GM23248 (cell line): ENCODE measurements around the gene NFKBIB. TPM values are rescaled to one million over a fixed set of nuclear protein-coding genes. Genes with fewer than 3 reads are reported as not detected.

ENCODE experiments used
- DNase-seq: peaks from one replicate; pipeline ENCODE4 v3.0.0-alpha.2; 2015
- H2AFZ ChIP-seq: fragments of 200-600 bp; sonication (generic); 2 replicates; pipeline ENCODE4 v1.6.1; 2016; ENCODE audit warnings: antibody characterized with exemption
- H3F3A ChIP-seq: fragments of 200-600 bp; sonication (generic); 2 replicates; pipeline ENCODE4 v1.6.1; 2016; ENCODE audit warnings: mild to moderate bottlenecking, antibody characterized with exemption, mixed run types; ENCODE audit not compliant: insufficient read depth
- H3K27ac ChIP-seq: fragments of 200-600 bp; sonication (generic); 2 replicates; pipeline ENCODE4 v1.5.1; 2016; ENCODE audit warnings: mild to moderate bottlenecking
- H3K27me3 ChIP-seq: fragments of 200-600 bp; sonication (generic); replicated peaks from 2 replicates; pipeline ENCODE4 v1.6.1; 2016; ENCODE audit warnings: mild to moderate bottlenecking; ENCODE audit not compliant: insufficient read depth
- H3K36me3 ChIP-seq: fragments of 200-600 bp; sonication (generic); 2 replicates; pipeline ENCODE4 v1.6.1; 2016; ENCODE audit warnings: low read depth, mild to moderate bottlenecking
- H3K4me1 ChIP-seq: fragments of 200-600 bp; sonication (generic); 2 replicates; pipeline ENCODE4 v1.6.1; 2016; ENCODE audit warnings: mild to moderate bottlenecking; ENCODE audit not compliant: insufficient read depth
- H3K4me2 ChIP-seq: fragments of 200-600 bp; sonication (generic); one replicate; pipeline ENCODE4 v1.6.1; 2016; ENCODE audit warnings: mild to moderate bottlenecking; ENCODE audit not compliant: unreplicated experiment
- H3K4me3 ChIP-seq: fragments of 200-600 bp; sonication (generic); 2 replicates; pipeline ENCODE4 v1.5.1; 2016; ENCODE audit warnings: mild to moderate bottlenecking
- H3K79me2 ChIP-seq: fragments of 200-600 bp; sonication (generic); 2 replicates; pipeline ENCODE4 v1.6.1; 2016; ENCODE audit warnings: mild to moderate bottlenecking; ENCODE audit not compliant: insufficient read depth
- H3K9ac ChIP-seq: fragments of 200-600 bp; sonication (generic); 2 replicates; pipeline ENCODE4 v1.6.1; 2016; ENCODE audit warnings: mild to moderate bottlenecking
- H3K9me2 ChIP-seq: fragments of 200-600 bp; sonication (generic); 2 replicates; pipeline ENCODE4 v1.6.1; 2016; ENCODE audit warnings: mixed run types, mild to moderate bottlenecking, moderate library complexity; ENCODE audit not compliant: insufficient read depth
- H3K9me3 ChIP-seq: fragments of 200-600 bp; sonication (generic); one replicate; pipeline ENCODE4 v1.6.1; 2017; ENCODE audit warnings: low read depth
- H4K20me1 ChIP-seq: fragments of 200-600 bp; sonication (generic); 2 replicates; pipeline ENCODE4 v1.6.0; 2016; ENCODE audit not compliant: insufficient read depth
- EZH2 ChIP-seq: fragments of 200-600 bp; sonication (generic); IDR thresholded peaks from 2 replicates; pipeline ENCODE4 v1.6.1; 2018; ENCODE audit warnings: antibody characterized with exemption, mild to moderate bottlenecking; ENCODE audit not compliant: insufficient read depth, poor library complexity, severe bottlenecking
- EZH2phosphoT487 ChIP-seq: fragments of 200-600 bp; sonication (generic); IDR thresholded peaks from 2 replicates; pipeline ENCODE4 v1.6.1; 2018; ENCODE audit warnings: antibody characterized with exemption, moderate library complexity, mild to moderate bottlenecking, low read depth; ENCODE audit not compliant: insufficient read depth
- WGBS, 2 experiments: methylation state at CpG; one replicate each; pipeline ENCODE4 v1.1.6; 2015 to 2017; ENCODE audit warnings: low lambda C conversion rate in 2 of 2, low coverage in 1 of 2; ENCODE audit errors: missing lambda C conversion rate in 2 of 2; 5-methylcytosine and 5-hydroxymethylcytosine counted together
- in situ Hi-C: fragments of 300-500 bp; cut with MboI; formaldehyde crosslinking; loops from 2 replicates; pipeline ENCODE4 v1.15.0; 2020
- polyA plus RNA-seq: library from polyadenylated mRNA; unstranded; fragments of >200 nt; fragmentation: Nextera tagmentation; extraction: Ambion mirVana; gene quantifications from 2 replicates; pipeline ENCODE4 v1.2.1, GENCODE V29; 2016
- total RNA-seq: library from RNA; depleted of rRNA; stranded (reverse); fragments of >200 nt; shearing (Covaris generic); gene quantifications from 2 replicates; pipeline ENCODE4 v1.2.3, GENCODE V29; 2014

The NFKBIB gene
- total and polyA plus RNA-seq, 2 experiments from 2014 or later = 12.8 to 18.0 TPM

- Histone ChIP-seq H3K4me2 (no peak overlapping the region), H3K4me1 (no peaks in the 10 kb centered on the region), H3K27me3 (no peaks in the 10 kb centered on the region), H3F3A (no peaks in the 10 kb centered on the region), H3K9me2 (no peaks in the 10 kb centered on the region), H3K27ac (no peak overlapping the region), H2AFZ (no peak overlapping the region), H4K20me1 (no peaks in the 10 kb centered on the region), H3K4me3 (no peak overlapping the region), H3K9ac (no peak overlapping the region), H3K9me3 (no peaks in the 10 kb centered on the region), H3K79me2 (no peaks in the 10 kb centered on the region), H3K36me3 (peaks cover 6% of the 10 kb centered on the region; the same call in 1 of the 2 replicates)
- no peak for TF ChIP-seq EZH2
- TF ChIP-seq EZH2phosphoT487 = no peak
- no peak for DNase-seq
- 84 to 87% methylated on average over 20 of the region's 20 CpGs for WGBS, 2 experiments
- in situ Hi-C loops = no loop called here
Measured at GRCh38 chr19:38942471-38943181, 42.9 kb downstream of the NFKBIB start.

- TF ChIP-seq EZH2 (no peak), EZH2phosphoT487 (no peak)
- Histone ChIP-seq H3K27ac (no peak overlapping the region), H3K4me2 (no peak overlapping the region), H3K4me1 (no peaks in the 10 kb centered on the region), H3K27me3 (no peaks in the 10 kb centered on the region), H3K9ac (no peak overlapping the region), H2AFZ (no peak overlapping the region), H3K9me3 (no peaks in the 10 kb centered on the region), H3K36me3 (peaks cover 6% of the 10 kb centered on the region; the same call in 1 of the 2 replicates), H4K20me1 (no peaks in the 10 kb centered on the region), H3K4me3 (no peak overlapping the region), H3F3A (no peaks in the 10 kb centered on the region), H3K9me2 (no peaks in the 10 kb centered on the region), H3K79me2 (no peaks in the 10 kb centered on the region)
- in situ Hi-C loops = no loop called here
- 75 to 80% methylated on average over 11 to 12 of the region's 12 CpGs for WGBS, 2 experiments
- DNase-seq = peak; percentile 31
Measured at GRCh38 chr19:38944981-38945506, 45.3 kb downstream of the NFKBIB start.

DNA sequence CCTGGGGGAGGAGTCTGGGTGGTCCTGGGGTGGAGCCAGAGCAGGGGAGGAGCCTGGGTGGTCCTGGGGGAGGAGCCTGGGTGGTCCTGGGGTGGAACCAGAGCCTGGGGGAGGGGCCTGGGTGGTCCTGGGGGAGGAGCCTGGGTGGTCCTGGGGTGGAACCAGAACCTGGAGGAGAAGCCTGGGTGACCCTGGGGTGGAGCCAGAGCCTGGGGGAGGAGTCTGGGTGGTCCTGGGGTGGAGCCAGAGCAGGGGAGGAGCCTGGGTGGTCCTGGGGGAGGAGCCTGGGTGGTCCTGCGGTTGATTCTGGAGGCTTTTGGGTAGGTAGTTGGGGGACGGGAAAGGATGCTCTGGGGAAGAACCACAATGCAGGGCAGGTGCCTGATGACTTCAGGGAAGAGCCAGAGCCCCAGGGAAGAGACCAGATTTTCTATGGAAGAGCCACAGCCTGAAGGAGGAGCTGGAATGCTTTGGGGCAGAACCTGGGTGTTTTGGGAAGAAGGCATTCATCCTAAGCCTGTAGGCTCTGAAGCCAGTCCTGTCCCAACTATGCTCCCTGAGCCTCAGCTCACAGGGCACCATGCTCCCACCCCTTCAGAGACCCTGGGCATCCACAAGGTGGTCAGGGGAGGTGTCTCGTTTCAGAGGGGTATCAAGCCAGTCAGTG is 45.9 kb downstream of the NFKBIB start:
- DNase-seq = no peak
- Histone ChIP-seq H3F3A (no peaks in the 10 kb centered on the region), H3K79me2 (no peaks in the 10 kb centered on the region), H3K9ac (no peak overlapping the region), H3K4me1 (no peaks in the 10 kb centered on the region), H3K27me3 (no peaks in the 10 kb centered on the region), H4K20me1 (no peaks in the 10 kb centered on the region), H3K4me2 (no peak overlapping the region), H3K27ac (no peak overlapping the region), H2AFZ (no peak overlapping the region), H3K36me3 (peaks cover 6% of the 10 kb centered on the region; the same call in 1 of the 2 replicates), H3K4me3 (no peak overlapping the region), H3K9me2 (no peaks in the 10 kb centered on the region), H3K9me3 (no peaks in the 10 kb centered on the region)
- in situ Hi-C loops = no loop called here
- TF ChIP-seq EZH2phosphoT487 (no peak), EZH2 (no peak)
- 62 to 78% methylated on average over 1 to 3 of the region's 3 CpGs for WGBS, 2 experiments

DNA sequence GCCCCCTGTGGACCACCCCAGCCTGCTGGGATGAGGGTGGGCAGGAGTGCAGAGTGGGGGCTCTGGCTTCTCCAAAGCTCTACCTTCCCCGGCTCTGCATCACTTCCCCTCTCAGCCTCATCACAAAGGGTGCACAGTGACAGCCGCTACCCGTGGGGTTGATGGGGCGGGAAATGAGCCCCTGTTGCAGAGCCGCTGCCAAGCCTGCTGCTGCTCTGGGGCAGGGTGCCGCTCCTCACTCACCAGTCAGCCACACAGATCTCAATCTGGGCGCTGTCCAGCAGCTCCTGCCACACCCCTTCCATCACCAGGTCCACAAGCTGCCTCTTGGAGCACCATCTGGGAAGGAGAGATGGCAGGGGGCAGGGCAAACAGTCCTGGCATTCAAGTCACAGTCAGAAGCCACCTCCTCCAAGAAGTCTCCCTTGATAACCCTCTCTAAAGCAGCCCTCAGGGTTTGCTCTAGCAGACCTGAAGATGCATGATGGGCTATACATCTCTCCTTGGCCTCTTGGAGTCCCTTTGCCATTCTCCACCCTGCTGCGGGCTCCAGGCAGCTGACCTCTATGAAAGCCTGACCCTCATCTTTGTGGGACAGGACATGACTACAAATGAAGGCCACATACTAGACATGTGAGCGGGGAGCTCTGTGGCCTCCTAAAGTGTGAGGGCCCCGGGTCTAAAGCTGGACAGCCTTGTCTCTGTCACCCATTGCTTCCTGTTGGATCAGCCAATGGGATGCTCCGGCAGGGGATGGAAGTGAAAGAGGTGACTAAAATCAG is 46.7 kb downstream of the NFKBIB start:
- TF ChIP-seq EZH2phosphoT487 (no peak), EZH2 (no peak)
- Histone ChIP-seq H3K36me3 (peaks cover 6% of the 10 kb centered on the region; the same call in 1 of the 2 replicates), H3F3A (no peaks in the 10 kb centered on the region), H3K9me2 (no peaks in the 10 kb centered on the region), H3K79me2 (no peaks in the 10 kb centered on the region), H3K9ac (no peak overlapping the region), H3K4me1 (no peaks in the 10 kb centered on the region), H3K4me2 (no peak overlapping the region), H3K27ac (no peak overlapping the region), H3K4me3 (no peak overlapping the region), H4K20me1 (no peaks in the 10 kb centered on the region), H2AFZ (no peak overlapping the region), H3K9me3 (no peaks in the 10 kb centered on the region), H3K27me3 (no peaks in the 10 kb centered on the region)
- in situ Hi-C loops = no loop called here
- DNase-seq = no peak
- 90 to 93% methylated on average over 10 to 11 of the region's 11 CpGs for WGBS, 2 experiments
